Thyroid gland (tissue), 4 donors: ENCODE data around the gene KCNJ18.
"Not testable (repeated sequence)": the region's sequence is repeated elsewhere in the genome, so short reads cannot be mapped to it uniquely, and the experiment has no call there.

Experiments
- POLR2A ChIP-seq, 2 donors: fragments of 450-650 bp; IDR thresholded peaks; one replicate each; pipeline ENCODE4 v1.6.1; 2017; ENCODE audit warnings: antibody characterized with exemption in 2 of 2, mild to moderate bottlenecking in 2 of 2, moderate library complexity in 1 of 2
- TF ChIP-seq, protein P1 (sequence below), 6 experiments: fragments of 200-600 bp in 3 of 6; fragments of 450-650 bp in 3 of 6; sonication (generic) in 3 of 6; IDR thresholded peaks; one replicate each; pipeline ENCODE4 v1.5.1; 2016 to 2019; ENCODE audit warnings: antibody characterized with exemption in 6 of 6, mild to moderate bottlenecking in 2 of 6, inconsistent platforms in 1 of 6, moderate library complexity in 1 of 6

DNA sequence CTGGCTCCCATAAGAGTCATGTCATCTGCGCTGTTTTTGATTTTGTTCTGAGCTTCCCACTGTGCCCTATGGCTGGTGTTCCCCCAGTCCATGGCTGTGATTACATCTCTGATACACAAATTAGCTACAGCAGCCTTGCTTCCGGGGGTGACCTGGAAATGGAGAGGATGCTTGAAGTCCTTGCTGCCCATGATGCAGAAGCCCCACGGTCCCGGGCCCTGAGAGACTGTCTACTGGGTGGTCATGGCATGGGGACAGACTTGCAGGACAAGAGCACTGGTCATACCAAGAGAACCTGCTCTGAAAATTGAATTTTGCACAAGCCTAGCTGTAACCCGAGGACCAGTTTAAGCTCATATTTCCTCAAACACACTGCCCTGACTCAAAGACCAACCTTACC, 38.8 kb downstream of the KCNJ18 start:
- TF ChIP-seq, protein P1, sequence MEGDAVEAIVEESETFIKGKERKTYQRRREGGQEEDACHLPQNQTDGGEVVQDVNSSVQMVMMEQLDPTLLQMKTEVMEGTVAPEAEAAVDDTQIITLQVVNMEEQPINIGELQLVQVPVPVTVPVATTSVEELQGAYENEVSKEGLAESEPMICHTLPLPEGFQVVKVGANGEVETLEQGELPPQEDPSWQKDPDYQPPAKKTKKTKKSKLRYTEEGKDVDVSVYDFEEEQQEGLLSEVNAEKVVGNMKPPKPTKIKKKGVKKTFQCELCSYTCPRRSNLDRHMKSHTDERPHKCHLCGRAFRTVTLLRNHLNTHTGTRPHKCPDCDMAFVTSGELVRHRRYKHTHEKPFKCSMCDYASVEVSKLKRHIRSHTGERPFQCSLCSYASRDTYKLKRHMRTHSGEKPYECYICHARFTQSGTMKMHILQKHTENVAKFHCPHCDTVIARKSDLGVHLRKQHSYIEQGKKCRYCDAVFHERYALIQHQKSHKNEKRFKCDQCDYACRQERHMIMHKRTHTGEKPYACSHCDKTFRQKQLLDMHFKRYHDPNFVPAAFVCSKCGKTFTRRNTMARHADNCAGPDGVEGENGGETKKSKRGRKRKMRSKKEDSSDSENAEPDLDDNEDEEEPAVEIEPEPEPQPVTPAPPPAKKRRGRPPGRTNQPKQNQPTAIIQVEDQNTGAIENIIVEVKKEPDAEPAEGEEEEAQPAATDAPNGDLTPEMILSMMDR (IDR thresholded peaks at IDR 0.05): not testable (repeated sequence)
- not testable (repeated sequence) for TF ChIP-seq POLR2A (IDR thresholded peaks at IDR 0.05)
